Measurements from ENCODE around the gene MYO5B. TPM values are rescaled to one million over a fixed set of nuclear protein-coding genes. Genes with fewer than 3 reads are reported as not detected.

The MYO5B gene
- total and polyA plus RNA-seq, 4 donors: 5.4 to 23.4 (median 11.4) TPM

GRCh38 chr18:49879271-49879580 is 315.7 kb downstream of the MYO5B start:
- 71% methylated on average over 3 of the region's 3 CpGs for WGBS
- H3K4me1 ChIP-seq (ENCODE audit: control insufficient read depth in 4 of 4, insufficient read depth in 4 of 4, low read length in 3 of 4): peaks cover 0 to 3% (median 0%) of the 10 kb centered on the region in 4 donors
- DNase-seq (ENCODE audit: low spot score): no peak
- no peak overlapping the region for H3K4me3 ChIP-seq (ENCODE audit: low read depth in 1 of 3, low read length in 3 of 3)
- no peak for TF ChIP-seq CTCF (IDR thresholded peaks at IDR 0.05; ENCODE audit: low read depth, low read length, missing input control)
- no peaks in the 10 kb centered on the region for H3K9me3 ChIP-seq (ENCODE audit: control insufficient read depth in 4 of 4, low read length in 3 of 4)
- no peak overlapping the region for H3K27ac ChIP-seq (ENCODE audit: low read depth in 1 of 2, low read length in 2 of 2)
- no peak overlapping the region for H3K9ac ChIP-seq (ENCODE audit: low read depth in 1 of 2, low read length in 2 of 2)
- H3K36me3 ChIP-seq (ENCODE audit: control insufficient read depth in 4 of 4, insufficient read depth in 3 of 4, low read depth in 1 of 4, low read length in 3 of 4): peaks cover 0 to 4% (median 2%) of the 10 kb centered on the region in 4 donors
- H3K27me3 ChIP-seq (ENCODE audit: control insufficient read depth in 4 of 4, insufficient read depth in 4 of 4, low read length in 3 of 4): no peaks in the 10 kb centered on the region

- DNase-seq (ENCODE audit: low spot score): no peak
- Histone ChIP-seq H3K27ac (ENCODE audit: low read depth in 1 of 2, low read length in 2 of 2) (no peak overlapping the region), H3K36me3 (ENCODE audit: control insufficient read depth in 4 of 4, insufficient read depth in 3 of 4, low read depth in 1 of 4, low read length in 3 of 4) (peaks cover 0 to 4% (median 2%) of the 10 kb centered on the region in 4 donors)
These were observed 316.2 kb downstream of the MYO5B start for GRCh38 chr18:49878567-49879270.

GRCh38 chr18:49878015-49878414 is 316.9 kb downstream of the MYO5B start:
- Histone ChIP-seq H3K4me3 (ENCODE audit: low read depth in 1 of 3, low read length in 3 of 3) (no peak overlapping the region), H3K9me3 (ENCODE audit: control insufficient read depth in 4 of 4, low read length in 3 of 4) (no peaks in the 10 kb centered on the region), H3K9ac (ENCODE audit: low read depth in 1 of 2, low read length in 2 of 2) (no peak overlapping the region), H3K36me3 (ENCODE audit: control insufficient read depth in 4 of 4, insufficient read depth in 3 of 4, low read depth in 1 of 4, low read length in 3 of 4) (peaks cover 0 to 9% (median 4%) of the 10 kb centered on the region in 4 donors), H3K4me1 (ENCODE audit: control insufficient read depth in 4 of 4, insufficient read depth in 4 of 4, low read length in 3 of 4) (peaks cover 0 to 3% (median 0%) of the 10 kb centered on the region in 4 donors), H3K27me3 (ENCODE audit: control insufficient read depth in 4 of 4, insufficient read depth in 4 of 4, low read length in 3 of 4) (no peaks in the 10 kb centered on the region), H3K27ac (ENCODE audit: low read depth in 1 of 2, low read length in 2 of 2) (no peak overlapping the region)
- 98% methylated on average over 2 of the region's 2 CpGs for WGBS
- no peak for DNase-seq (ENCODE audit: low spot score)
- TF ChIP-seq JUND (IDR thresholded peaks at IDR 0.05) (no peak), TAF1 (conservative IDR thresholded peaks at IDR 0.05) (no peak), ZBTB33 (IDR thresholded peaks at IDR 0.05) (no peak), YY1 (IDR thresholded peaks at IDR 0.05) (no peak), NR2F2 (IDR thresholded peaks at IDR 0.05) (no peak), EGR1 (IDR thresholded peaks at IDR 0.05; ENCODE audit: low read depth in 2 of 2) (no peak), HNF4A (conservative IDR thresholded peaks at IDR 0.05) (no peak), MAX (IDR thresholded peaks at IDR 0.05) (no peak), HNF4G (IDR thresholded peaks at IDR 0.05) (no peak), FOXA2 (IDR thresholded peaks at IDR 0.05) (no peak), GABPA (IDR thresholded peaks at IDR 0.05 in 1 of 2, conservative IDR thresholded peaks at IDR 0.05 in 1 of 2) (no peak), CTCF (IDR thresholded peaks at IDR 0.05; ENCODE audit: low read depth, low read length, missing input control) (no peak)

More at GRCh38 chr18:49878567-49879270, 316.2 kb downstream of the MYO5B start:
- Histone ChIP-seq H3K4me3 (ENCODE audit: low read depth in 1 of 3, low read length in 3 of 3) (no peak overlapping the region), H3K4me1 (ENCODE audit: control insufficient read depth in 4 of 4, insufficient read depth in 4 of 4, low read length in 3 of 4) (peaks cover 0 to 3% (median 0%) of the 10 kb centered on the region in 4 donors), H3K27me3 (ENCODE audit: control insufficient read depth in 4 of 4, insufficient read depth in 4 of 4, low read length in 3 of 4) (no peaks in the 10 kb centered on the region), H3K9me3 (ENCODE audit: control insufficient read depth in 4 of 4, low read length in 3 of 4) (no peaks in the 10 kb centered on the region), H3K9ac (ENCODE audit: low read depth in 1 of 2, low read length in 2 of 2) (no peak overlapping the region)
- 84% methylated on average over 10 of the region's 10 CpGs for WGBS
- TF ChIP-seq FOXA1 (IDR thresholded peaks at IDR 0.05) (no peak), HNF4A (conservative IDR thresholded peaks at IDR 0.05) (no peak), SP1 (IDR thresholded peaks at IDR 0.05) (no peak), TAF1 (conservative IDR thresholded peaks at IDR 0.05) (no peak), YY1 (IDR thresholded peaks at IDR 0.05) (no peak), GABPA (IDR thresholded peaks at IDR 0.05 in 1 of 2, conservative IDR thresholded peaks at IDR 0.05 in 1 of 2) (no peak), EGR1 (IDR thresholded peaks at IDR 0.05; ENCODE audit: low read depth in 2 of 2) (no peak), CTCF (IDR thresholded peaks at IDR 0.05; ENCODE audit: low read depth, low read length, missing input control) (no peak)

All from liver (tissue), 9 donors.